GM19328 (cell line): ENCODE data around the gene PCSK2.
"Not testable (repeated sequence)": the region's sequence is repeated elsewhere in the genome, so short reads cannot be mapped to it uniquely, and the experiment has no call there.

ENCODE experiments used
- ATAC-seq: cut with Tn5 transposase; IDR thresholded peaks from one replicate; pipeline ENCODE4 v1.9.1; 2021; ENCODE audit warnings: mild to moderate bottlenecking, moderate library complexity; ENCODE audit not compliant: unreplicated experiment

The PCSK2 gene

GRCh38 chr20:17226410-17227218, at the start of gene PCSK2:
TSS of gene PCSK2 (plus strand) at chr20:17227040. CDS start at chr20:17227306, 266 bp downstream.
- ATAC-seq: no peak

- ATAC-seq: no peak
These were observed 49.5 kb upstream of the PCSK2 start for GRCh38 chr20:17177341-17177740.

GRCh38 chr20:17179840-17180239, 47.0 kb upstream of the PCSK2 start:
- ATAC-seq: no peak

GRCh38 chr20:17189976-17190695, 36.7 kb upstream of the PCSK2 start:
- no peak for ATAC-seq

GRCh38 chr20:17197041-17197440, 29.8 kb upstream of the PCSK2 start:
- ATAC-seq: no peak

GRCh38 chr20:17202030-17202429, 24.8 kb upstream of the PCSK2 start:
- ATAC-seq: no peak

- no peak for ATAC-seq
These were observed 24.2 kb upstream of the PCSK2 start for GRCh38 chr20:17202673-17203072.

- no peak for ATAC-seq
These were observed 21.6 kb upstream of the PCSK2 start for GRCh38 chr20:17205084-17205813.

- no peak for ATAC-seq
These were observed 16.5 kb upstream of the PCSK2 start for GRCh38 chr20:17210387-17210786.

GRCh38 chr20:17210983-17211382, 15.9 kb upstream of the PCSK2 start:
- ATAC-seq: no peak

GRCh38 chr20:17215167-17215566, 11.7 kb upstream of the PCSK2 start:
- ATAC-seq: no peak

- ATAC-seq: not testable (repeated sequence)
These were observed 7.0 kb upstream of the PCSK2 start for GRCh38 chr20:17219856-17220255.

- ATAC-seq: no peak
These were observed 3.3 kb upstream of the PCSK2 start for GRCh38 chr20:17223553-17223952.

- ATAC-seq: no peak
These were observed 910 bp upstream of the PCSK2 start for GRCh38 chr20:17225851-17226409.

- no peak for ATAC-seq
These were observed 357 bp downstream of the PCSK2 start for GRCh38 chr20:17227219-17227575.

- no peak for ATAC-seq
These were observed 1.1 kb downstream of the PCSK2 start for GRCh38 chr20:17227669-17228623.

GRCh38 chr20:17228624-17229061, 1.8 kb downstream of the PCSK2 start:
- ATAC-seq: no peak

- no peak for ATAC-seq
These were observed 2.4 kb downstream of the PCSK2 start for GRCh38 chr20:17229256-17229655.

GRCh38 chr20:17233626-17234025, 6.8 kb downstream of the PCSK2 start:
- no peak for ATAC-seq

- no peak for ATAC-seq
These were observed 9.9 kb downstream of the PCSK2 start for GRCh38 chr20:17236766-17237165.
